ENCODE data around the gene SMARCA1. TPM values are rescaled to one million over a fixed set of nuclear protein-coding genes. Genes with fewer than 3 reads are reported as not detected.

Gene SMARCA1
- total and polyA plus RNA-seq, 2 of the 13 experiments (the other 11 are each of a cell fraction or from before 2014, with no cell fraction given), result 97.7 to 145 TPM

- TF ChIP-seq YEATS2 (CRISPR knock-in tag; IDR thresholded peaks at IDR 0.05; ENCODE audit: borderline replicate concordance) (0 out of 2 replicates have a peak, but pooled peaks have one; percentile 25), TFDP1 (CRISPR knock-in tag; IDR thresholded peaks at IDR 0.05; ENCODE audit: borderline replicate concordance) (no peak), ZNF687 (CRISPR knock-in tag; IDR thresholded peaks at IDR 0.05) (peak; percentile 58), ZNF652 (CRISPR knock-in tag; IDR thresholded peaks at IDR 0.05; ENCODE audit: borderline replicate concordance, low read depth) (peak; percentile 12; the same call in 1 of the 2 replicates), CEBPG (CRISPR knock-in tag; IDR thresholded peaks at IDR 0.05) (no peak), GABPB1 (CRISPR knock-in tag; IDR thresholded peaks at IDR 0.05) (peak; percentile 49; the same call in 1 of the 2 replicates), HMGXB4 (CRISPR knock-in tag; IDR thresholded peaks at IDR 0.05; ENCODE audit: borderline replicate concordance in 1 of 2, low read depth in 1 of 2) (peak; percentile 72 to 82), KDM6A (CRISPR knock-in tag; IDR thresholded peaks at IDR 0.05; ENCODE audit: low read depth) (no peak), SCMH1 (CRISPR knock-in tag; IDR thresholded peaks at IDR 0.05; ENCODE audit: borderline replicate concordance) (no peak), TBP (CRISPR knock-in tag; IDR thresholded peaks at IDR 0.05) (no peak), MAX (IDR thresholded peaks at IDR 0.05) (peak; percentile 25; the same call in 1 of the 2 replicates), STAG1 (CRISPR knock-in tag; IDR thresholded peaks at IDR 0.05) (peak; percentile 21; the same call in 1 of the 2 replicates), ZFY (CRISPR knock-in tag; IDR thresholded peaks at IDR 0.05) (peak; percentile 79), PTBP1 (IDR thresholded peaks at IDR 0.05; ENCODE audit: low read depth, low read length, poor library complexity, severe bottlenecking) (no peak), MIER2 (CRISPR knock-in tag; IDR thresholded peaks at IDR 0.05) (no peak), UBTF (CRISPR knock-in tag; IDR thresholded peaks at IDR 0.05) (peak; percentile 81), ZNF737 (CRISPR knock-in tag; IDR thresholded peaks at IDR 0.05; ENCODE audit: borderline replicate concordance) (no peak), RXRB (CRISPR knock-in tag; IDR thresholded peaks at IDR 0.05; ENCODE audit: borderline replicate concordance) (0 out of 2 replicates have a peak, but pooled peaks have one; percentile 35), SAP130 (CRISPR knock-in tag; IDR thresholded peaks at IDR 0.05; ENCODE audit: low read depth) (0 out of 2 replicates have a peak, but pooled peaks have one; percentile 27), RBFOX2 (IDR thresholded peaks at IDR 0.05; ENCODE audit: low read depth, low read length) (peak; percentile 82), TARDBP (CRISPR knock-in tag; IDR thresholded peaks at IDR 0.05) (no peak)
These were observed 16.9 kb upstream of the SMARCA1 start, which contains the start of gene OCRL (continued) for GRCh38 chrX:129540068-129540653.
